HG03064 (cell line): Measurements from ENCODE around the gene SND1.
"Not testable (repeated sequence)": the region's sequence is repeated elsewhere in the genome, so short reads cannot be mapped to it uniquely, and the experiment has no call there.

ENCODE experiments used
- ATAC-seq: cut with Tn5 transposase; IDR thresholded peaks from one replicate; pipeline ENCODE4 v1.9.1; 2021; ENCODE audit warnings: low read depth; ENCODE audit not compliant: unreplicated experiment

SND1 gene

DNA sequence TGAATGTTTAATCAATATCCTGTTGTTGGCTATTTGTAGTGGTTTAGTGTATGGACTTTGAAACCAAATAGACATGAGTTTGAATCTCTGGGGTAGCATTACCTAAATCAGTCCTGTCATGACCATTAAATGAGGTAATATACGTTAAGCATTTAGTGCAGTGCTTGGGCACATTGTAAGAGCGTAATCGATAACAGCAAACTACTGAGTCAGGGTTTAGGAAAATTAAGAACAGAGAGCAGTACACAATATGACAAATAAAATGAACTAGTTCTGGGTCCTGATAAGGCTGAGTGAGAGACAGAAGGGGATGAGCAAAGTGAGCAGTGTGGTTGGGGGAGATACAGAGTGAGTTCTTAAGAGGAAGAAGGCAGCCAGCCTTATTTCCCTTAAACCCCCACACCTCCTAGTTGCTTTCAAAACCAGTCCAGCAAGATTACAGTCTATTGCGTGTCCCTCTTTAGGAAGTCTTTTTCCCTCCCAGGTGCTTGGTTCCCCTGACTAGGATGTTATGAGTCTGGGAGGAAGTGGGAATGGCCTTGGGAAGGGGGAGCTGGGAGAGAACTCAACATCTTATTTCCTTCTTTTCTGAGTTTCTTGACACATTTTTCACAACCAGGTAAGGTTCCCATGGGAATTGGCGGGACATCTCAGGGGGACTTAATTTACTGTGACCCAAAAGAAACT is 171.0 kb downstream of the SND1 start:
- no peak for ATAC-seq

GRCh38 chr7:127824682-127825081 is 172.7 kb downstream of the SND1 start:
- no peak for ATAC-seq

DNA sequence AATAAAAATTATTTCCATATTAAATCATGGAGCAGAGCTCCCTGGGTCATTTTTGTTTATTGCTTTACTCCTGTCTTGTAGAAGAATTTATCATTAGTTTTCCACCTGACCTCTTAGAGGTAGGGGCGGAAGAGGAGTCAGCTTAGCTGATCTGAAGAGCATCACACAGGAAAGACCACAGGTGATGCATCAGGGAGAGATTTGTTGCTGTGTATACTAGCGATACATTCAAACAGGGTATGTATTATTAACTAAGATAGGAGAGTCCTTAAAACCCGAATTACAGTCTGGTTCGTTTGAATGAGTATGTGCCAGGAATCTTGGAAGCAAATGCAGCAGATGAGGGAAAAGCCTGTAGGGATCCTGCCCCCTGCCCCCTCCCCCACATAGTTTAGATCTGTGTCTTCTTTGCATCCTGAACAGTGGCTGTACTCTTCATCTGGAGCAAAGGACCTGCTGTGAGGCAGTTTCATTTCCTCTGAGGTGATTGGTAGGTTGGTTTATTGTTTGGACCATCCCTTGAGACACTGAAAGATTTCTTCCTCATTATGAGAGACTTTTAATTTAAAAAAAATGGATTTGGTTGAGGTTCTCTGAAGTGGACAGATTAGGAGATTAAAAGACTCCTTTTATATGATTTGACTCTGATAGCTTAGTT is 177.0 kb downstream of the SND1 start:
- ATAC-seq, result no peak

GRCh38 chr7:127831318-127832219 is 179.6 kb downstream of the SND1 start:
- no peak for ATAC-seq

DNA sequence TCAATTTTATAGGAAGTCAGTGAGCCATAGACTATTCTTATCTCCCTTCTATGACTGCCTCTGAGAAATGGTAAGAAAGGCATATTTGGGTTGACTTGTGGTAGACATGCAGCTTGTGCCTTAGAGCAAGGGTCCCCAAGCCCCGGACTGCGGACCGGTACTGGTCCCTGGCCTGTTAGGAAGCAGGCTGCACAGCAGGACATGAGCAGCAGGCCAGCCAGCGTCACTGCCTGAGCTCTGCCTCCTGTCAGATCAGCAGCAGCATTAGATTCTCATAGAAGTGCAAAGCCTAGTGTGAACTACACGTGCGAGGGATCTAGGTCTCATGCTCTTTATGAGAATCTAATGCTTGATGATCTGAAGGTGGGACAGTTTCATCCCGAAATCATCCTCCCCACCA is 180.6 kb downstream of the SND1 start:
- ATAC-seq, result no peak

DNA sequence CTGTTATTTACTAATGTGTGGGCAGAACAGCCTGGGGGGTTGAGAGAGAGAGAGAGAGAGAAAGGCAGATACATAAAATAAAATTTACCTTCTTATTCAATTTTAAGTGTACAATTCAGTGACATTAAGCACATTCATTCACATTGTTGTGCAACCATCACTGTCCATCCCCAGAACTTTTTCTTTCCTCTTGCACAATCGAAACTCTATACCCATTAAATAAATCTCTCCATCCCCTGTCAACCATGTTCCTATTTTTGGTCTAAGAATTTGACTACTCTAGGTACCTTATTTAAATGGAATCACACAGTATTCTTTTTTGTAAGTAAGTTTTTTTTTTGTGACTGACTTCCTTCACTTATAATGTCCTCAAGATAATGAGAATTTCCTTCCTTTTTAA is 181.6 kb downstream of the SND1 start:
- no peak for ATAC-seq

DNA sequence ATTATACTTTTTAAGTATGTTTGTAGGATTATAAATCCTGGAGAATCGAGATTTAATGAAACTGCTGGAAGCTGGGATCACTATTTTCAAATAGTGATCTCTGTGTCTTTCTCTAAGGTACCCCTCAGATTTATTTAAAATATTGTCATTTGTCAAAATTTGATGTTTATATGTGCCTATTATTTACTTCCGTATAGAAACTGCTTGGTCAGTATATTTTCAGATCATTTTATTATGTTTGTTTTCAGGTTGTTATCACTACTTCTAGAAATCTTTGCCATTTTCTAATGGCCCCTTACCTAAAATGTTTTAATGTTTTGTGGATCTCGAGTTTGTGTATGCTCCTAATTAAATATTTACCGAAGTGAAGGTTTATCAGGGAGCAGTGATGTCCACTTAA is 183.7 kb downstream of the SND1 start:
- ATAC-seq, result no peak

DNA sequence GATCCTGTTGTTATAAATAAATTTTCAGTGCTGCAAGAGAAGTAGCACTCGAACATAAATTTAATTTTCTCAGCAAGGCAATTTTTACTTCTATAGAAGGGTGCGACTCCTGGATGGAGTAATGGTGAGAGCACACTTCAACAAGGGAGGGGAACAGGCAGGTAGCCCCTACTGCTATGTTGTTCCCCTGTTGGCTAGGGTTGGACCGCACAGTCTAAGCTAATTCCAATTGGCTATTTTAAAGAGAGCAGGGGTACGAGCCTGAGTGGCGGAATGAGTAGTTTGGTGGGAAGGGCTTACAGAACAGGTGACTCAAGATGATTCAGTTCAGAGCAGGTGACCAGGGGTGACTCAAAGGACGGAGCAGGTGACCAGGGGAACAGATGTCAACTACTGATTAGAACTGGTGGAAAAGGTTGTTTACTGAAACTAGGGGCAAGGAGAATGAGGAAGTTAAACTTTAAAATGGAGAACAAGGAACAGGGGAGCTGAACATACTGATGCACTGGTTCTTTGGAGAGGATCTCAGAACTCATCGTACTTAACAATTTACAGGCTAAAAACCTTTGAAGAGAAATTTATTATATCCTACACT is 185.9 kb downstream of the SND1 start:
- ATAC-seq, result not testable (repeated sequence)

DNA sequence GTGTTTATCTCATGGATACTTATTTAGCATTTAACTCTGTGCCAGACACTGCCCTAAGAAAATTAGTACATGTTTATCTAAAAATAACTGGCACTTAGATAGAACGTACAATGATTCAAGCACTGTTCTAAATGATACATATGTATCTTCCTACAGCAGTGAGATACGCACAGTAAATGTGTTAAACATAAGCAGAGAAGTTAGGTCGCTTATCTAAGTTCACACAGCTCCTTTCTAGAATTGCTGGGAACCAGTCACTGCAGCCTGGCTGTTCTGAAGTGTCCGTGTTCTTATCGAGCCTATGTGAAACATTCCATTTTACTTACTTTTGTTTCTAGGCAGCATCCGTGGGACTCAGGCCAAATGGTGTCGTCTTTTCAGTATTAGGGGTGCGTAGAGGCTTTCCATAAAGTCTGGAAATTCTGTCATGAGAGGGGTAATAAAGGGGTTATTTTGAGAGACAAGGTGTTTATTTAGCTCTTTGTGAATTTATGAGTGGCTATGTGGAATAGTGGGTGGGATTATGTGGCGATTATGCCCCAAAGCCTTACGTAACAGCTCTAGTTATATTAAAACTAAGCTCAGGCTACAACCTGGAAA is 186.9 kb downstream of the SND1 start:
- ATAC-seq, result no peak

GRCh38 chr7:127840226-127840951 is 188.4 kb downstream of the SND1 start:
- no peak for ATAC-seq

- no peak for ATAC-seq
Measured at GRCh38 chr7:127844165-127844564, 192.2 kb downstream of the SND1 start.

DNA sequence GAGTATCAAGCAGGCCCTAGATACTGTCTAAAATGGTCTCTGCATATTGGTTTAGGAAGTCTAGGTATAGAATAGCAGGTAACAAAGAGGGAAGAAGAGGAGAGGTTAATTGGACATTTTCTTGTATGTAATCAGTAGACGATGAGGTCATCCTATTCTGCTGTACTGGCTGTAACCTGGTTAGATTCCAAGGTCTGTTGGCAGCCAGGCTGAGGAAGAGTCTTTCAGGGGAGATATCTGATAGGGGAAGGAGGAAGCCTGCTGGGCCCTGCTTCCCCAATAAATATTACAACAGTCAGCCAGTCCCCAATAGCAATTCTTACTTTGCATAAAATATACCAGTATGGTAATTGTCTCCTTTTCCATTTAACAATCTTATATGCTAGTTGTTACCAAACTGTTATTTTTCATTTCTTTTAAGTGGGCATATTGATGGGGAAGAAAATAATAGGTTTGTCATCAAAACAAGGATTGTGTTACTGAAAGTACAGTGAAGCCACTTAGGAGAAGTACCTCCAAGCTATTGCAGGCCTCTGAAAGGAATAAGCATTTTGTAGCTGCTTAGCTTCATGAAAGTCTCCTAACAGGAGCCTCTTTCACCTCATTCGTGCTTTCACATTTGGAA is 192.8 kb downstream of the SND1 start:
- no peak for ATAC-seq

GRCh38 chr7:127845522-127846214 is 193.7 kb downstream of the SND1 start:
- no peak for ATAC-seq

DNA sequence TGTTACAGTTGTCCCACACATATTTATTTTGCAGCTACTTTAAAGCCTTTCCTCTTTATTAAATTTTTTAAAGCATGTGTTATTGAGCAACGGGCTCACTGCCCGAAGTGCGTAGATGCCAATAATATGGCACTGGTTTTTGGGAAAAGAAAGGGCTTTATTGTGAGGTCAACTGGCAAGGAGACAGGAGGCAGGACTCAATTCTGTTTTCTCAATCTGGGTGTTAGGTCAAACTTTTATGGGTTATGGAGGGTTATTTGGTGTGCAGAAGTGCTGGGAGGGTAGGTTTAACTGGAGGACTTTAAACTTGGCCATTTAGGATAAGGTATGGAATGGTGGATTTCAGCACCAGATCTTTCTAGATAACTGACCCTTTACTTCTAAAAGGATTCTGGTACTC is 195.6 kb downstream of the SND1 start:
- ATAC-seq, result no peak

DNA sequence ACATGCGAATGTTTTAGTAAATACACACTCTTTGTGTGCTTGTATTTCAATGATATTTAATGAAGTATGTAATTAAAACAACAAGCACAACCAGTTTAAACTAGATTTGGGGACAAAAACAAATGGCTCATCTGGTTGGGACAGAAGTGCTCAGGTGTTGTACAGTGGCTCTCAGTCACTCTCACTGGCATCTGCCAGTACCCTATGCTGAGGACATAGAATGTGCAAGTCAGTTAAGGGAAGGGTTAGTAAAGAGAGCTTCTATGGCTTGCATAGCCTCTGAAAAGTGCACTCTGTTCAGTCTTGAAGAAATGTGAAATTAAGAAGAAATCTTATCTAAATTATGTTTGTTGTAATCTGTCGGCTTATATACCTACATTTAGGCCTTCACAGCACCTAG is 196.2 kb downstream of the SND1 start:
- ATAC-seq, result no peak

DNA sequence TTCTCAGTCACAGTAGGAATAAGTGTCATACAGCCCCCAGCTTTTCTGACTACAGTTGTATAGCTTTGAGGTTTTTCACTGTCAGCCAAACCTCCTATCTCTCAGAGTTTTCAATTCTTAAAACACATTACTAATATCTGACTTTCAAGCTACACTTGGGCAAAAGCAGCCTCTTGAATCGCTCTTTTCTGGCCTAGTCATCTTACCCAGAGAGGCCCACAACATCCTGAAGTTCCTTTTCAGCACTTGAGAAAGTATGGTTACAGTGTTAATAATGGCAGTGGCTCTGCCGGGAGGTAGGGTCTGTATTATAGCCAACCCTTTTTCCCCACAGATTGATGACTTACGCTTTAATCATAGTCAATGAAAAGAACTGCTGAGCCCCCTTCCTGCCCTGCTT is 198.2 kb downstream of the SND1 start:
- no peak for ATAC-seq

DNA sequence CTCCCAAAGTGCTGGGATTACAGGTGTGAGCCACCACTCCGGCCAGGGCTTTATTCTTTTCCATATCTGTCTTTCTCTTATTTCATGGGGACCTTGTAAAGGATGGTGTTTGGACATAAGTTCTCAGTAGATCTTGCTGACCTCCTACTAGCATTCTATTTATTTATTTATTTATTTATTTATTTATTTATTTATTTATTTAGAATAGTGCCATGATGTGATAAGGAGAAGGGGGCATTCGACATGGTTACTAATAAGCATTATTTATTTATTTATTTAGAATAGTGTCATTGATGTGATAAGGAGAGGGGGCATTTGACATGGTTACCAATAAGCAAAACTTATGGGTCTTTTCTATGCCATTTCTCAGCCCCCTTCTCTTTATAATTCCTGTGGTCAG is 202.4 kb downstream of the SND1 start:
- ATAC-seq, result no peak

DNA sequence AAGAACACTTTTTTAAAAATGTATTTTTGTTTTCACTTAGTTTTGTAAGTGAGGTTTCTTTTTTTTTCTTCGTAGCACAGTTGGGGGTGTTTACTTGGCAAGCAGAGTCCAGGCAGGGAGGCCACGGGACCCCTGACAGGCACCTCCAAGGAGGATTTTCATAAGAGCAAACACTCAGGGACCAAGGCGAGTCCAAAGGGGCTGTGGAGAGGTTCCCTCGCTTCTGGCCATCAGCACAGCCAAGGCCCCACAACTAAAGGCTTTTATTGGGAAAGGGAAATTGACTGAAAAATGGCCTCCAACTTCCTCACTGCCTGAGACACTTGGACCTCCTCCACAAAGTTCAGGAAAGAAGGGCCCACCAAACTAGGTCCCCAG is 205.5 kb downstream of the SND1 start:
- no peak for ATAC-seq
